HG03066 (cell line): ENCODE data around the gene CDC42SE2.

Source experiments
- ATAC-seq: cut with Tn5 transposase; IDR thresholded peaks from one replicate; pipeline ENCODE4 v1.9.1; 2021; ENCODE audit warnings: low read depth; ENCODE audit not compliant: unreplicated experiment

CDC42SE2 gene

GRCh38 chr5:131418846-131419245 is 155.0 kb downstream of the CDC42SE2 start:
- no peak for ATAC-seq

- no peak for ATAC-seq
These were observed 156.0 kb downstream of the CDC42SE2 start for GRCh38 chr5:131419877-131420276.

- no peak for ATAC-seq
These were observed 159.2 kb downstream of the CDC42SE2 start for GRCh38 chr5:131423056-131423455.

- no peak for ATAC-seq
These were observed 162.2 kb downstream of the CDC42SE2 start for GRCh38 chr5:131426011-131426410.

- ATAC-seq: no peak
These were observed 166.9 kb downstream of the CDC42SE2 start for GRCh38 chr5:131430794-131431193.

- ATAC-seq: no peak
These were observed 167.9 kb downstream of the CDC42SE2 start for GRCh38 chr5:131431794-131432193.

- no peak for ATAC-seq
These were observed 169.3 kb downstream of the CDC42SE2 start for GRCh38 chr5:131433109-131433508.

- ATAC-seq: no peak
These were observed 172.2 kb downstream of the CDC42SE2 start for GRCh38 chr5:131436081-131436480.

GRCh38 chr5:131441184-131441583 is 177.3 kb downstream of the CDC42SE2 start:
- ATAC-seq: no peak
